Measurements from ENCODE around the gene TOP1.
"Not testable (repeated sequence)": the region's sequence is repeated elsewhere in the genome, so short reads cannot be mapped to it uniquely, and the experiment has no call there.

Gene TOP1

DNA sequence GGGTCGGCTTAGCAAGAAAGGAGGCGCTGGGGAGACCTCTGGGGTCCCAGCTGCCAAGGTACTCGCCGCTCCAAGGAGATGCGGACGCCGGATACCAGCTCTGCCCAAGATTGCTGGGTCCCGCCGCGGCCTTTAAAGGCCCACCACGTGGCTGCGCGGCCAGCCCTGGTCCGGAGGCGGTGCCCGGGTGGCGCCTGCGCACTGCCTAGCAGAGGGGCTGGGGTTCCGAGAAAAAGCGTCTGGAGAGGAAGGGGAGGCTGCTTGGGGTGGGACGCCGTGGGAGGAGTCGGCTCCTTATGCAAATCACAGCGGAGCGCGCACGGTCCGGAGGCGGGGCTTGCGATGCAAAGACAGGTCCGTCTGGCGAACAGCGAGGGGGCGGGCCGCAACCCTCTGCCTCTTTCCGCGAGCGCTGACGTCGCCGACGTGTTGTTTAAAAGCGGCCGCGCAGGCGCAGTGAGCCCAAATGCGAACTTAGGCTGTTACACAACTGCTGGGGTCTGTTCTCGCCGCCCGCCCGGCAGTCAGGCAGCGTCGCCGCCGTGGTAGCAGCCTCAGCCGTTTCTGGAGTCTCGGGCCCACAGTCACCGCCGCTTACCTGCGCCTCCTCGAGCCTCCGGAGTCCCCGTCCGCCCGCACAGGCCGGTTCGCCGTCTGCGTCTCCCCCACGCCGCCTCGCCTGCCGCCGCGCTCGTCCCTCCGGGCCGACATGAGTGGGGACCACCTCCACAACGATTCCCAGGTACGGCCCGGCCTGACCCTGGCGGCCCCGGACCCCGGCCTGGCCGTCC lies at the start of gene TOP1:
Gene TOP1, plus strand, starts transcription at position 464 of the 791 bp plus-strand sequence. Its CDS starts 246 bp downstream, at position 710.
- peak; percentile 100 for DNase-seq (ENCODE audit: low spot score)

DNA sequence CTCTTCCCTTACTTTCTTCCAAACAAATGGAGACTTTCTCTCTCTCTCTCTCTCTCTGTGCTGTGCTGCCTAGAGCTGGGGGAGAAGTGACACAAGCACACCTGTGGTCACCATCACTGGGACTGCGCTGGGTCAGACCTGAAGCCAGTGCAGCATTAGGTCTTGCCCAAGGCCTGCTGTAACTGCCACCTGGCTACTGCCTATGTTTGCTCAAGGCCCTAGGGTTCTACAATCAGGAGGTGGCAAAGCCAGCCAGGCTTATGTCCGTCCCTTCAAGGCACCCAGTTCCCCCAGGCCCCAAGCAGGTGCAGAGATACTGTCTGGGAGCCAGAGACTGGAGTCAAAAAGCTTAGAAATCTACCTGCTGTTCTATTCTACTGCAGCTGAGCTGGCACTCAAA lies 49.4 kb upstream of the TOP1 start:
- no peak for DNase-seq (ENCODE audit: low spot score)

DNA sequence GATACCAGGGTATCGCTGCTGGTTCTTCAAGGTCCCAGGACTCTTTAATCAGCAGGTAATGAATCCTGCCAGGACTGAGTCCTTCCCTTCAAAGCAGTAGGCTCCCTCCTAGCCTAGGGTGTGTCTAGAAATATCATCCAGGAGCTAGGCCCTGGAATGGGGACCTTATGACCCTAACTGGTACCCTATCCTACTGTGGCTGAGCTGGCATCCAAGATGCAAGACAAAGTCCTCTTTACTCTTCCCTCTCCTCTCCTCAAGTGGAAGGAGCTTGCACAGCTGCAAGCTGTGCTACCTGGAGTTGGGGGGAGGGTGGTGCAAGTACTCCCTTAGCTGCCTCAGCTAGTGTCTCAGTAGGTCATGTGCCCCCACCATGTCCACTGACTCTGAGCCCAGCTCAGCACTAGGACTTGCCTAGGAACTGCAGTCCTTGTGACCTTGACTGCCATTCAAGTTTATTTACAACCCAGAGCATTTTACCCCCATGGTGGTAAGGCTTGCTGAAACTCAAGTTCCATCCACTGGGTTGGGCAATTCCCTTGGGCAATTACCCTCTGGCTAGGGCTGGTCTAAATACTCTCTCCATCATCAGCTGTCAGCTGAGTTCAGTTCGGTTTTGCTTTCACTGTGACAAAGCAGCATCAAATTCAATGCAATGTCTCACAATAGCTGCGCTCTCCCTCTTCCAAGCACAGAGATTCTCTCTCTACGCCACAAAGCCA lies 48.4 kb upstream of the TOP1 start:
- DNase-seq (ENCODE audit: low spot score), result no peak

DNA sequence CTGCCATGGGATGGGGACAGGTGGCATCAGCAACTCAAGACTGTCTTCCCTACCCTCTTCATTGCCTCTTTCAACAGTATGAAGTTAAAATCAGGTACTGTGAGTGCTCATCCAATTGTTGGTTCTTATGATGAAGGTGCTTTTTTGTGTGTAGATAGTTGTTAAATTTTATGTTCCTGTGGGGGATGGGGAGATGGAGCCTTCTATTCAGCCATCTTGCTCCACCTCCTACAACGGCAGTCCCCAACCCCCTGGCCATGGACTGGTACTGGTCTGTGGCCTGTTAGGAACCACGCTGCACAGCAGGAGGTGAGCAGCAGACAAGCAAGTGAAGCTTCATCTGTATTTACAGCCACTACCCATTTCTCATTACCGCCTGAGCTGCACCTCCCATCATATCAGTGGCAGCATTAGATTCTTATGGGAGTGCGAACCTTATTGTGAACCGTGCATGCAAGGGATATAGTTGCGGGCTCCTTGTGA lies 47.8 kb upstream of the TOP1 start:
- no peak for DNase-seq (ENCODE audit: low spot score)

DNA sequence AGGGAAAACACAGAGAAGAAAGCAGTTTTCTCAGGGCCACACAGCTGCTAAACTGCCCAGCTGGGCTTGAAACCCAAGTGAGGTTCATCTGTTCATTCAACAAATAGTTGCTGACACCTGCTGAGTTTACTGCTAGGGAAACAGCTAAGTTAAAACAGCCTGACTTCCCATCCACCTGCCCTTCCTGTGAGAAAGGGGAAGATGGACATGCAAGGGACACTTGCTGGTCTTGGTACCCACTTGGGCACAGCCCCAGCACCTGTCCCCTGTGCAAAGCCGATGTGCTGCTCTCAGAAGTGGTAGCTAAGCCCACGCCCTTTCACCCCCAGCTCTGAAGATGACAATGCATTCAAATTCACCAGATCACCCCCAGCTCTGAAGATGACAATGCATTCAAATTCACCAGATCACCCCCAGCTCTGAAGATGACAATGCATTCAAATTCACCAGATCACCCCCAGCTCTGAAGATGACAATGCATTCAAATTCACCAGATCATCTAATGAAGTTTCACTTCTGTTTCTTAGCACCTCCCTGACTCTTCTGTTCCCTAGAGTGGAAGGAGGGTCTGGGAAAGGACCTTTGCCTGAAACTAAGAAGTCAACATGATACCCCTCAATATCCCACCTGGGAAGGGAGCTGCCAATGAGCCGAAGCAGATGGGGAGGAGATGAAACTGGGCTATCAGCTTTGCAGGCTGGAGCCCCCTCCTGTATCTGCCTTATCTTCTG lies 46.0 kb upstream of the TOP1 start:
- no peak for DNase-seq (ENCODE audit: low spot score)

DNA sequence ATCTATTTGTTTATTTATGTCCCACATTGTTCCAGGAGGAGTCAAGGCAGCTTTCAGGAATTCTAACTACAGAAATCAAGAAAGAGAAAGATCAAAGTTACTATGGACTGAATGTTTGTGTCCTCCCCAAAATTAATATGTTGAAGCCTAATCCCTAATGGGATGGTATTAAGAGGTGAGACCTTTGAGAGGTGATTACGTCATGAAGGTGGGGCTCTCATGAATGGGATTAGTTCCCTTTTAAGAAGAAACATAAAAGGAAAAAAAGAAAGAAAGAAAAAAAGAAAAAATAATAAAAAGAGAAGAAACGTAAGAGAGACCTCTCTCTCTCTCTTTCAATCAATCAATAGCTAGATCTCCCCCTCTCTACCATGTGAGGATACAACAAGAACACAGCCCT lies 44.7 kb upstream of the TOP1 start:
- no peak for DNase-seq (ENCODE audit: low spot score)

DNA sequence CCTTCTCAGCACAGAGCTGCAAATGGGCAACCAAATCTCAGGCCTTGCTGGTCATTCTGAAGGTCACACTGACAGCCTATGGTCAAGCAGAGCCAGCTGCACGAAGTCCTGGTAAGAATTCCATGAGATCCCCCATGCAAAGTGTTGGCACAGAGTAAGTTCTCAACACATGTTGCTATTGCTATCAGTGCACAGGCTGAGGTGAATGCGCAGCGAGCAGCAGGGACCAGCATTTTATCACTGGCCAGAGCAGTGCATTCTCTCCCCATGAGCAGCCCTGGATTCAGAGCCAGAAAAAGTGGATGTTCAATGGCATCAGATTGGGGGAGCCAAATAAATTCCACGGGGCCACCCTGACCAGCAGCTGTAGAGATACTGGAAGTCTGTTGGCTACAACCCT lies 44.1 kb upstream of the TOP1 start:
- no peak for DNase-seq (ENCODE audit: low spot score)

DNA sequence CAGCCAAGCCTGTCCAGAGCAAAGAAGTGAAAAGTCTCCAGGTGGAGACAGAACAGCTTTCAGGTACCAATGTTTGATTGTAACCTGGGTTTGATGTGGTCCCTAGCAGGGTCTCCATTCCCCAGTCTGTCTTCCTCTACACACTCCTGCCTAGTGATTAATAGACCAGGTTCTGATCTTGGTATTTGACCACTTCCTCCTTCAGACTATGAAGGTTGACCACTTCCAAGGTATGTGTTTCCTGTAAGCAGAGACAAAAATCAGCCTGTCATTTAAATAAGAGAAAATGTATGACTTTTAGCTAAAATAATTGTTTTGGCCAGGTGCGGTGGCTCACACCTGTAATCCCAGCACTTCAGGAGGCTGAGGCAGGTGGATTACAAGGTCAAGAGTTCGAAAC lies 41.8 kb upstream of the TOP1 start:
- DNase-seq (ENCODE audit: low spot score), result no peak

DNA sequence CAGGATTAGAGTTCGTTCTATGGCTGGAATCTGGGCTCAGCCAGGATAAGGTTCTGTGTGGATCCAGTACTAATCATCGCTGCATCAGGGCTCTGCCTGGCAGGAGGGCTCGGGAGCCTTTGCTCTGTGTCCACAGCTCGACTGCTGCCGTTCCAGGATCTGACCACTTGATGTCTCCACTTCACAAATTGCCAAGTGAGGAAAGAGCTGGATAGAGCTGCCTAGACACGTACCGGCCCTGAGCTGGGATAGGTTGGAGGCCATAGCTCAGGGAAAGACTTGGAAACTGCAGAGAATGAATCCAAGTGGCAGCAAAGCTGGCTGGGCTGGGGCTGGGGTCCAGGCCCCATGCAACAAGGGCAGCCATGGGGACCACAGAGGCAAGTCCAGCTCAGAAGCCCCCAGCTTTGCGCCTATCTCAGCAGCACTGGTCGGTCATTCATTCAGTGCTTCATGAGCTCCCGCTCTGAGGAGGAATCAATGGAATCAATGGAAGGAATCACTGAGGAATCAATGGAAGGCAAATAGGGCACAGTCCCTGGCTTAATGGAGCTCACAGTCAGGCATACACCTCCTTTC lies 38.0 kb upstream of the TOP1 start:
- DNase-seq (ENCODE audit: low spot score), result peak; percentile 80

DNA sequence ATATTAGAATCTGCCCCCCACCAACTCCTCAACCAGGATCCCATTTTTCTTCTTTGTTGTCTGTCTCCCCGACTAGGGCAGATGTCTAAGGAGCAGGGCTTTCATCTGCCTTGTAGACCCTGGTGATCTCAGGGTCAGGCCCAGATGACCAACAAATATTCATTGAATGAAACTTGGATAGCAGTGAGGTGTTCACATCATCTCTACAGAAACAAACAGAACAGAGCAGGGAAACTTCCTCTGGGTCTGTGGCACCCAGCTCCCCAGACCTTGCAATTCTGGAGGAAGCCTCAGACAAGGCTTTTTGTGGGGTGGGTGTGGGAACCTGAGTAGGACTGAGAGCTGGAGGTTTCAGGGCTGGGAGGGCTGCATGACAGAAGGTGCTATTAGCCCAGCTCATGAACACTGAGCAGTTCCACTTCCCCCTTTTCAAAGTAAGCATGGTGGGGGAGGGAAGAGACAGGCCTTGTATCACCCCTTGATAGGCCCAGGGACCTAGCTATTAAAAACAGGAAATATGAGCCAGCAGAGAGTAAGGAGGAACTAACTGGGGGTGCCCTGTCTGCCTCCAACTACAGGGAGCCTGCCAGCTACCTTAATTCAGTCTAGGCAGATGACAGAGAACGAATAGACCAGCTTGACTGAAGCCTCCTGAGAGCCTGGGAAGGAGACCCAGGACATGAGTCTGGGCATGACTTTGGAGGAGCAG lies 37.3 kb upstream of the TOP1 start:
- DNase-seq (ENCODE audit: low spot score), result peak; percentile 70

DNA sequence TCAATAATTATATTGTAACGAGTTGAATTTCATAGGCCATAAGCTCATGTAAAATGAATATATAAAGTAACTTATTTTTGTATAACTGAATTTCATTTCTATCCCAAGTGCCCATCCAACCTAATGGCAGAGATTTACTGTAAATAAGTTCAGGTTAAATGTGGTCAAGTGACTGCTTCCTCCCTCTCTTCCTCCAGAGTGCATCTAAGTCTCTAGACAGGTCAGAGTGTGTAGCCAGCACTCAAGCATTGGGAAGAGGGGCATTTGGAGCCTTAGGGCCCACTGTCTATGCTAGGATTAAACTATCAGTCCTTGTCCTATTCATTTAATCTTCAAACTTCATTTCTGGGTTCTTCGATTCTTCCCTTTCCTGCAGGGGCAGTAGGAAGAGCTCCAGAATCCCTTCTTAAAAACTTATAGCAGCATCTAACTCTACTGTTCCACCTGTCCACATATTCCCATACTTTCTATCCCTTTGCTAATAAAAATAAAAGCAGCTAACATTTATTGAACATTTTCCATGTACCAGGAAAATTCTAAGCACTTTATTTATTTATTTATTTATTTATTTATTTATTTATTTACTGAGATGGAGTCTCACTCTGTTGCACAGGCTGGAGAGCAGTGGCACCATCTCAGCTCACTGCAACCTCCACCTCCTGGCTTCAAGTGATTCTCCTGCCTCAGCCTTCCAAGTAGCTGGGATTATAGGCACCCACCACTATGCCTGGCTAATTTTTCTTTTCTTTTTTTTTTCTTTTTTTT lies 36.1 kb upstream of the TOP1 start:
- no peak for DNase-seq (ENCODE audit: low spot score)

DNA sequence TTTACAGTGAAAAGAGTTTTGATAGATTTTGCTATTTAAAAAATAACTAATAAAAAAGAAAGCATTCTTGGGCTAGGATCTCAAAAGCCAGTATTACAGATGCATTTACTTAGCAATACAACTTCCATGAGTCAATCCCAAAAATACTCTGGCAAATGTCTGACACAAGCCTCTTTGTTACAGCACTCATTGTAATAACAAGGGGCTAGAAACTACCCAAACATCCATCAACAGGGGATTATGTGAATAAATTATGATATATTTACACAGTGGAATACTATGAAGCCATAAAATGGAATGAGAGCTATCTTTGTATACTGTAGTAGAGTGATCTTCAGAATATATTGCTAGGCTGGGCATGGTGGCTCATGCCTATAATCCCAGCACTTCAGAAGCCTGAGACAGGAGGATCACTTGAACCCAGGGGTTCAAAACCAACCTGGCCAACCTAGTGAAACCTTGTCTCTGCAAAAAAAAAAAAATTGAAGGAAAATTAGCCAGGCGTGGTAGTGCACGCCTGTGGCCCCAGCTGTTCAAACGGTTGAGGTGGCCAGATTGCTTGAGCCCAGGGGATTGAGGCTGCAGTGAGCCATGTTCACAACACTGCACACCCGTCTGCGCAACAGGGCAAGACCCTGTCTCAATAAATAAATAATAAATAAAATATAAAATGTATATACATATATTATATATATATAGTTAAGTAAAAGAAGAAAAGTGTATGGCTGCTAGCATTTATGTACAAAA lies 34.7 kb upstream of the TOP1 start:
- DNase-seq (ENCODE audit: low spot score), result no peak

DNA sequence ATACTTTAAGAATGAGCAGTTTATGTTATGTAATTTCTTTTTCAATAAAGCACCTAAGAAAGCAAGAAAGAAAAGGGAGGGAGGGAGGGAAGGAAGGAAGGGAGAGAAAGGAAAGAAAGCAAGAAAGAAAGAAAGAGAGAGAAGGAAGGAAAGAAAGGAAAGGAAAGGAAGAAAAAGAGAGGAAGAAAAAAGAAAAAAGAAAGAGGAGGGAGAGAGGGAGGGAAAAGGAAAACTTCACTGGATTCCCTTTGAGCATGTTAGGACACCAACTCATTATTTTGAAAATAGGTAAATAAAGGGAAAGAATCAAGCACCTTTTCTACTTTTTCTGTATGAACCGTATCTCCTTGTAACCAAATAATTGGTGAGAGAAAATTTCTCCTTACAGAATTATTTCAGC lies 32.3 kb upstream of the TOP1 start:
- no peak for DNase-seq (ENCODE audit: low spot score)

DNA sequence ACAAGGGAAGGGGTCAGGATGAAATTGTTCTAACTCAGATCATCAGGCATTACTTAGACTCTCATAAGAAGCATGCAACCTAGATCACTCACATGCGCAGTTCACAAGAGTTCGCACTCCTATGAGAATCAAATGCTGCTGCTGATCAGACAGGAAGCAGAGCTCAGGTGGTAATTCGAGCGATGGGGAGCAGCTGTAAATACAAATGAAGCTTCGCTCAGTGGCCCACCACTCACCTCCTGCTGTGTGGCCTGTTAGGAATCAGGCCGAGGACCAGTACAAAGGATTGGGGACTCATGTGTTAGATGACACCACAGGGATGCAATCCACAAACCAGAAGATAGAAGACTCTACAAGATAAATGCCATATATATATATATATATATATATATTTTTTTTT lies 31.5 kb upstream of the TOP1 start:
- no peak for DNase-seq (ENCODE audit: low spot score)

DNA sequence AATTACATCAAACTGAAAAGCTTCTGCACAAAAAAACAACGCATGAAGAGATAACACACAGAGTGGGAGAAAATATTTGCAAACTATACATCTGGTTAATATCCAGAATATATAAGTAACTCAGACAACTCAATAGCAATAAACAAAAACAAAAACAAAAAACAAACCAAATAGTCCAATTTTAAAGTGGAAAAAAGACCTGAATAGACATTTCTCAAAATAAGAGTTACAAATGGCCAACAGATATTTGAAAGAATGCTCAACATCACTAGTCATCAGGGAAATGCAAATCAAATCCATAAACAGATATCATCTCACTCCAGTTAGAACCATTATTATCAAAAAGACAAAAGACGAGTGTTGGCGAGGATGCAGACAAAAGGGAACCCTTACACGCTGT lies 28.8 kb upstream of the TOP1 start:
- no peak for DNase-seq (ENCODE audit: low spot score)

DNA sequence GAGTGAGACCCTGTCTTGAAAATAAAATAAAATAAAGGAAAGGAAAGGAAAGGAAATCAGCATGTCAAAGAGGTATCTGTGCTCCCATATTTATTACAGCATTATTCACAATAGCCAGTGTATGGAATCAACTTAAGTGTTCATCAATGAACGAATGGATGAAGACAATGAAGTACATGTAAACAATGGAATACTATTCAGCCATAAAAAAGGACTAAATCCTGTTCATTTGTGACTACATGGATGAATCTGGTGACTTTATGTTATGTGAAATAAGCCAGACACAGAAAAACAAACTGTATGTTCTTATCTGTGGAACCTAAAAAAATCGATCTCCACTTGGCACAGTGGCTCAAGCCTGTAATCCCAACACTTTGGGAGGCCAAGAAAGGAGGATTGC lies 28.0 kb upstream of the TOP1 start:
- DNase-seq (ENCODE audit: low spot score), result no peak

DNA sequence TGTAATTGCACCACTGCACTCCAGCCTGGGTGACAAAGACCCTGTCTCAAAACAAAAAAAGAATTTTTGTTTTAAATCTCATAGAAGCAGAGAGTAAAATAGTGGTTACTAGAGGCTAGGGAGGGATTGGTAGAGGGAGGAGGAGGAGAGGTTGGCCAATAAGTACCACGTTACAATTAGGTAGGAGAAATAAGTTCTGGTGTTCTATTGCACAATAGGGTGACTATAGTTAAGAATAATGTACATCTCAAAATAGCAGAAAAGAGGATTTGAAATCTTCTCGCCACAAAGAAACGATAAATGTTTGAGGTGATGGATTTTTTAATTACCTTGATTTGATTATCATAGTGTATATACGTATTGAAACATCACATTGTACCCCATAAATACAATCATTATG lies 27.1 kb upstream of the TOP1 start:
- DNase-seq (ENCODE audit: low spot score), result no peak

DNA sequence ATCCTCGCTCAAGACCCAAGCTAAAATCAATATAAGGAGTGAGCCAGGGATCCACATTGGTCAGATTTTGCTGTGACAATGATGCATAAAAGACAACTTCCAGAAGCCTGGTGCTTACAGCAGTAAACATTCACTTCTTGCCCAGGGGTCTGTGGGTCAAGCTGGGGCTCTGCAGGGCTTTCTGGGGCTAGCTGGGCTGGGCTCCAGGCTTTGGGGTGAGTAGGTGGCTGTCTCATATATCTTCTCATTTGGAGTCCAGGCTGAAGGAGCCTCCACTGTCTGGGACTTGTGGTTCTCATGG lies 25.8 kb upstream of the TOP1 start:
- DNase-seq (ENCODE audit: low spot score), result no peak

DNA sequence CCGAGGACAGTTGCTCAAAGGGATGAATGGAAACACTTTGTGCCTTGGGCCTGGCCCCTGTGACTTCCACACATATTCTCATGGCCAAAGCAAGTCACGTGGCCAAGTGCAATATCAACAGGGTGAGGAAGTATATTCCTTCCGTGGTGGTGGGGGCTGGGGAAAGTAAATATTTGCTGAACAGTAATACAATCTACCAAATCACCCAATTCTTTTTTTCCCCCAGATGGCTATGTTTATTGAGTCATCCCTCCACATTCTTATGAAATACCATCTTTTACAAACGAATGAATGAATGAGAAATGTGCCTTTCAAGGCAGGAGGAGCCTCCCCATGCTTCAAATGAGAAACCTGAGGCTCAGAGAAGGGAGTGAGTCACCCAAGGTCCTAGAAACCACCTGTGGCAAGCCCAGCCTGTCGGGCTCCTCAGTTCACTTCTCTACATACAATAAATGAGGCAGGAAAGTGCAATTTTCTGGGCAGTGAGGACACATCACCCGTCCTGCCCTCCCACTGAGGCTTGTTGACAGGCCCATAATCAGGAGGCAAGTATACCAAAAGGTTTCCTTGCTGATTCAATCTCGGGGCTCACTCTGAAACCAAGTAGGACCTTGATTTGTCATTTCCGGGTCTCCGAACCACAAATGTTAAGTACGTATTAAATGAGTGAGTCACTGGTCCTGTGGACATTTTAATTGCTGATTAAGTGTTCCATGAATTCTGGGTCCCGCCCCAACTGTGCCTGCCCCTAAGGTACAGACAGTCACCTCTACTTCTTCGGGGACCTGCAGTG lies 25.3 kb upstream of the TOP1 start:
- no peak for DNase-seq (ENCODE audit: low spot score)

DNA sequence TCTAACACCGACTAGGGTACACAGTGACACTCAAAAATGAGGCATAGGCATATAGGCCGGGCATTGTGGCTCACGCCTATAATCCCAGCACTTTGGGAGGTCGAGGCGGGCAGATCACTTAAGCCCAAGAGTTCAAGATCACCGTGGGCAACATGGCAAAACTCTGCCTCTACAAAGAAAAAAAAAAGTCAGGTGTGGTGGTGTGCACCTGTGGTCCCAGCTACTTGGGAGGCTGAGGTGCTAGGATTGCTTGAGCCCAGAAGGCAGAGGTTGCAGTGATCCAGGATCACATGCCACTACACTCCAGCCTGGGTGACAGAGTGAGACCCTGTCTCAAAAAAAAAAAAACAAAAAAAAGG lies 24.7 kb upstream of the TOP1 start:
- DNase-seq (ENCODE audit: low spot score), result not testable (repeated sequence)
